GM12872 (cell line): ENCODE measurements around the gene PADI6.
A peak's percentile ranks its signal among the peaks of the same experiment; 100 is the strongest.

Source experiments
- CTCF ChIP-seq: IDR thresholded peaks from 3 replicates; pipeline ENCODE4 v1.5.1; 2011; ENCODE audit warnings: low read depth, mild to moderate bottlenecking, low read length, moderate library complexity; ENCODE audit not compliant: insufficient read depth

Gene PADI6

DNA sequence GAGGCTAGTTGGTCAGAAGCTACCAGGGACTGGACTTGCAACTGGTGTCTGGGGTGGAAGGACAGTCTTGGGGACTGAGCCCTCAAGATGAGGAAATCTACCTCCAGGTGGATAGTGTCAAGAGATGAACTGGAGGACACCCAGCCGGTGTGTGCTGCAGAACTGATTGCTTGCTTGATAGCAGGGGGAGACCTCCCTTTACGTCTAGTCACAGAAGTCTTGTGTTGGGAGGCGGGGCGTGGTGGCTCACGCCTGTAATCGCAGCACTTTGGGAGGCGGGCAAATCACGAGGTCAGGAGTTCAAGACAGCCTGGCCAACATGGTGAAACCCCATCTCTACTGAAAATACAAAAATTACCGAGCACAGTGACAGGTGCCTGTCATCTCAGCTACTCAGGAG is 62.6 kb downstream of the PADI6 start:
- TF ChIP-seq CTCF: no peak

DNA sequence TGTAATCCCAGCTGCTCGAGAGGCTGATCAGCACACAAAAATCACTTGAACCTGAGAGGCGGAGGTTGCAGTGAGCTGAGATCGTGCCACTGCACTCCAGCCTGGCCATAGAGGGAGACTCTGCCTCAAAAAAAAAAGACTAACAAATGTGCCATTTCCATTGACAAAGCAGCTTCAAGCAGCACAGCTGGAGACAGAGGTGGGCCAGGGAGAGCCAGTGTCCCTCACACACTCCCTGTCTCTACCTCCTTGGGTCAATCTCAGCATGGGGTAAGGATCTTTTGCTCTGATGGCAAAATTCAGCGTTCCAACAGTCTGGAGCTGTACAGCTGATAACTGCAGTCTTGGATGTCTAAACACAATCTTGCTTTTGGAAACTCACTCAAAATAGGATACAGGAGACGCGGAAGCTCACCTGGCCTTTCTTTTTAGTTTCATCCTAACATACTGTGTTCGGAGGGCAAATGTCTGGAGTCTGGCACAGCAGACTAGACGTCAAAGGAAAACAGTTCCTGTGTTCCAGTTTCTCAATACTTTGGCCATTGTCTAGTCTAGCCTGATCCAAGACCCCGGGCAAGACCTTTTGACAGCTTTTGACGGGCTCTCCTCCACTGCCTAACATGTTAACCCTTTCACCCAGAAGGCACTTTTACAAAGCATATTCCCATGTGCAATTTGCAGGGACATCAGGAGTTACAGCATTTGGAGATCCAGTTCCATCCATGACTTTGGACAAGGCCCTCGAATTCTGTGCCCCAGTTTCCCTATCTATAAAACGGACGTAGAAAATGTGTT is 64.6 kb downstream of the PADI6 start:
- no peak for TF ChIP-seq CTCF

- no peak for TF ChIP-seq CTCF
Measured at GRCh38 chr1:17437260-17437579, 65.2 kb downstream of the PADI6 start.

DNA sequence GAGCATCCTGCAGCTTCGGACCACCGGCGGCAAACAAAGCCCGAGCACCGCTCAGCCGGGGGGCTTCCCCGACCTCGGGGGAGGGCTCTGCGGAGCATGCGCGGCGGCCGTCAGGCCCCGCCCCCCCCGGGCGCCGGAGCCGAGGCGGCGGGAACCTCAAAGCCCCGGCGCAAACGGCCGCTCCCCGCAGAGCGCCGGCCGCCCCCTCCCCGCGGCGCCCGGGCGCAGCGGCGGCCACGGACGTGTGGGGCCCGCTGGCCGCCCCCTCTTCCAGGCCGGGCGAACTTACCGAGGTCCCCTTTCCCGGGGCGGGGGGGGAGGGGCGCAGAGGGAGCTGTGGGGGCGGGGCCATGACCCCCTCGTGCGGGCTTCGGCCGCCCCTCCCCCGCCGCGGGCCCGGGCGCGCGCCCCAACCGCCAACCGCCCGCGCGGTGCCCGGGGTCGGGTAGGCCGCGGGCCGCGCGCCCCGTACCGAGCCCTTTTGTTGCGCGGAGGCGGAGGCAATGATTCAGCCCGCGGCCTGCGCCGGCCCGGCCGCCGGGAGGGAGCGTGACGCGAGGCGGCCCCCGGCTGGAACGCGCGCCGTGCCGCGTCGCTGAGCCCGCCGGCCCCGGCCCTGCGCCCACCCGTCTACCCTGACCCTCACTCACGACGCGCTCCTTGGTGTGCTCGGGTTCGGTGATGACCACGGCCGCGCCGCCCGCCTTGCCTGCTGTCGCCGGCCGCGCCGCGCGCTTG is 65.8 kb downstream of the PADI6 start:
- TF ChIP-seq CTCF: no peak

- no peak for TF ChIP-seq CTCF
Measured at GRCh38 chr1:17438318-17439249, 66.6 kb downstream of the PADI6 start.

- TF ChIP-seq CTCF: 0 out of 3 replicates have a peak, but pooled peaks have one; percentile 17
Measured at GRCh38 chr1:17439250-17440073, 67.5 kb downstream of the PADI6 start, which contains the start of gene RCC2. TSS of gene RCC2 (minus strand) at chr1:17439677. CDS start at chr1:17438514, 1,163 bp downstream.
